Effector memory CD8-positive, alpha-beta T cell (primary cell): ENCODE results near the gene UBE2E1.
"Not testable (repeated sequence)": the region's sequence is repeated elsewhere in the genome, so short reads cannot be mapped to it uniquely, and the experiment has no call there.

Experiments
- ATAC-seq: fragments of 150-1000 bp; cut with Tn5 transposase; replicated peaks from 2 replicates; pipeline ENCODE4 v1.10.0; 2021; ENCODE audit warnings: mild to moderate bottlenecking, moderate library complexity
- DNase-seq, 3 experiments: peaks; one replicate each; pipeline ENCODE4 v3.0.0; 2021
- H3K27ac Mint-ChIP-seq, 2 donors: one replicate each; pipeline ENCODE4 v1.8.0; 2022; ENCODE audit warnings: mild to moderate bottlenecking in 2 of 2, mixed read lengths in 2 of 2, moderate library complexity in 2 of 2
- H3K27me3 Mint-ChIP-seq, 2 donors: one replicate each; pipeline ENCODE4 v1.8.0; 2022; ENCODE audit warnings: mixed read lengths in 2 of 2
- H3K36me3 Mint-ChIP-seq: one replicate; pipeline ENCODE4 v1.8.0; 2022; ENCODE audit warnings: mild to moderate bottlenecking, moderate library complexity, mixed read lengths; ENCODE audit not compliant: insufficient read depth
- H3K4me1 Mint-ChIP-seq, 2 donors: one replicate each; pipeline ENCODE4 v1.8.0; 2022; ENCODE audit warnings: low read depth in 2 of 2, mixed read lengths in 2 of 2
- H3K4me3 Mint-ChIP-seq, 2 donors: one replicate each; pipeline ENCODE4 v1.8.0; 2022; ENCODE audit warnings: mild to moderate bottlenecking in 2 of 2, mixed read lengths in 2 of 2, moderate library complexity in 2 of 2
- H3K9me3 Mint-ChIP-seq, 2 donors: one replicate each; pipeline ENCODE4 v1.8.0; 2022; ENCODE audit warnings: mixed read lengths in 2 of 2

The UBE2E1 gene

GRCh38 chr3:23831517-23832394 is 26.0 kb downstream of the UBE2E1 start:
- no peak overlapping the region for H3K27ac Mint-ChIP-seq
- no peak for ATAC-seq
- H3K9me3 Mint-ChIP-seq, result no peaks in the 10 kb centered on the region

GRCh38 chr3:23832523-23832922 is 26.8 kb downstream of the UBE2E1 start:
- no peak for DNase-seq
- peaks cover 9% of the 10 kb centered on the region for H3K36me3 Mint-ChIP-seq

More at GRCh38 chr3:23831517-23832394, 26.0 kb downstream of the UBE2E1 start:
- Mint-ChIP-seq H3K36me3 (peaks cover 9% of the 10 kb centered on the region), H3K4me3 (no peak overlapping the region), H3K27me3 (no peaks in the 10 kb centered on the region), H3K4me1 (peaks cover 30 to 50% of the 10 kb centered on the region in 2 donors)
- DNase-seq, result no peak

GRCh38 chr3:23834082-23834870 is 28.5 kb downstream of the UBE2E1 start:
- Mint-ChIP-seq H3K4me1 (peaks cover 31 to 50% of the 10 kb centered on the region in 2 donors), H3K27me3 (no peaks in the 10 kb centered on the region), H3K36me3 (peaks cover 9% of the 10 kb centered on the region), H3K4me3 (no peak overlapping the region), H3K27ac (peak overlapping the region in 1 of 2 donors; percentile 75), H3K9me3 (no peaks in the 10 kb centered on the region)
- DNase-seq (no peak), ATAC-seq (no peak)

More at GRCh38 chr3:23832523-23832922, 26.8 kb downstream of the UBE2E1 start:
- ATAC-seq, result no peak
- Mint-ChIP-seq H3K27ac (no peak overlapping the region), H3K9me3 (no peaks in the 10 kb centered on the region), H3K4me1 (peaks cover 31 to 55% of the 10 kb centered on the region in 2 donors), H3K4me3 (no peak overlapping the region), H3K27me3 (no peaks in the 10 kb centered on the region)

GRCh38 chr3:23835087-23835486 is 29.3 kb downstream of the UBE2E1 start:
- Mint-ChIP-seq H3K4me3 (no peak overlapping the region), H3K4me1 (peaks cover 31 to 50% of the 10 kb centered on the region in 2 donors), H3K27me3 (no peaks in the 10 kb centered on the region), H3K27ac (no peak overlapping the region), H3K36me3 (peaks cover 9% of the 10 kb centered on the region), H3K9me3 (no peaks in the 10 kb centered on the region)
- DNase-seq (no peak), ATAC-seq (no peak)

- H3K27ac Mint-ChIP-seq, result peak overlapping the region in 1 of 2 donors; percentile 1
- no peaks in the 10 kb centered on the region for H3K27me3 Mint-ChIP-seq
- ATAC-seq, result no peak
- H3K4me1 Mint-ChIP-seq, result peaks cover 31 to 46% of the 10 kb centered on the region in 2 donors
- no peaks in the 10 kb centered on the region for H3K9me3 Mint-ChIP-seq
- peaks cover 6% of the 10 kb centered on the region for H3K36me3 Mint-ChIP-seq
- no peak for DNase-seq
- H3K4me3 Mint-ChIP-seq, result no peak overlapping the region
Measured at GRCh38 chr3:23835802-23836201, 30.0 kb downstream of the UBE2E1 start.

- Mint-ChIP-seq H3K9me3 (no peaks in the 10 kb centered on the region), H3K27me3 (no peaks in the 10 kb centered on the region), H3K4me3 (no peak overlapping the region), H3K4me1 (peaks cover 34 to 45% of the 10 kb centered on the region in 2 donors), H3K27ac (peak overlapping the region; percentile 1 to 23), H3K36me3 (peaks cover 6% of the 10 kb centered on the region)
- DNase-seq (no peak), ATAC-seq (no peak)
Measured at GRCh38 chr3:23836536-23837230, 30.9 kb downstream of the UBE2E1 start.

- DNase-seq (no peak), ATAC-seq (no peak)
- no peaks in the 10 kb centered on the region for H3K27me3 Mint-ChIP-seq
- peaks cover 29 to 44% of the 10 kb centered on the region in 2 donors for H3K4me1 Mint-ChIP-seq
- H3K27ac Mint-ChIP-seq, result no peak overlapping the region
- peaks cover 2% of the 10 kb centered on the region for H3K36me3 Mint-ChIP-seq
- H3K9me3 Mint-ChIP-seq, result no peaks in the 10 kb centered on the region
- H3K4me3 Mint-ChIP-seq, result no peak overlapping the region
Measured at GRCh38 chr3:23837286-23837685, 31.5 kb downstream of the UBE2E1 start.

- peaks cover 28 to 44% of the 10 kb centered on the region in 2 donors for H3K4me1 Mint-ChIP-seq
- no peak for DNase-seq
- H3K27ac Mint-ChIP-seq, result no peak overlapping the region
- H3K9me3 Mint-ChIP-seq, result no peaks in the 10 kb centered on the region
- H3K4me3 Mint-ChIP-seq, result no peak overlapping the region
- peaks cover 2% of the 10 kb centered on the region for H3K36me3 Mint-ChIP-seq
- no peak for ATAC-seq
- no peaks in the 10 kb centered on the region for H3K27me3 Mint-ChIP-seq
Measured at GRCh38 chr3:23837691-23838090, 31.9 kb downstream of the UBE2E1 start.

GRCh38 chr3:23840521-23840920 is 34.8 kb downstream of the UBE2E1 start:
- peaks cover 2% of the 10 kb centered on the region for H3K36me3 Mint-ChIP-seq
- H3K9me3 Mint-ChIP-seq, result no peaks in the 10 kb centered on the region
- no peak for ATAC-seq
- no peaks in the 10 kb centered on the region for H3K27me3 Mint-ChIP-seq
- DNase-seq, result no peak
- H3K4me1 Mint-ChIP-seq, result peaks cover 29 to 48% of the 10 kb centered on the region in 2 donors
- no peak overlapping the region for H3K27ac Mint-ChIP-seq
- H3K4me3 Mint-ChIP-seq, result no peak overlapping the region

GRCh38 chr3:23843869-23844268 is 38.1 kb downstream of the UBE2E1 start:
- Mint-ChIP-seq H3K4me3 (no peak overlapping the region), H3K4me1 (peaks cover 20 to 39% of the 10 kb centered on the region in 2 donors), H3K9me3 (no peaks in the 10 kb centered on the region), H3K27me3 (no peaks in the 10 kb centered on the region), H3K27ac (no peak overlapping the region), H3K36me3 (peaks cover 2% of the 10 kb centered on the region)
- ATAC-seq (no peak), DNase-seq (no peak)

- Mint-ChIP-seq H3K4me1 (peaks cover 10 to 31% of the 10 kb centered on the region in 2 donors), H3K36me3 (peaks cover under 1% of the 10 kb centered on the region), H3K27ac (no peak overlapping the region), H3K4me3 (no peak overlapping the region), H3K9me3 (no peaks in the 10 kb centered on the region), H3K27me3 (no peaks in the 10 kb centered on the region)
- DNase-seq (no peak), ATAC-seq (no peak)
Measured at GRCh38 chr3:23845326-23846216, 39.8 kb downstream of the UBE2E1 start.

GRCh38 chr3:23849462-23849861 is 43.7 kb downstream of the UBE2E1 start:
- H3K4me3 Mint-ChIP-seq, DNase-seq, H3K9me3 Mint-ChIP-seq, H3K27ac Mint-ChIP-seq, H3K4me1 Mint-ChIP-seq, ATAC-seq, H3K27me3 Mint-ChIP-seq: not testable (repeated sequence)
- H3K36me3 Mint-ChIP-seq, result peaks cover 19% of the 10 kb centered on the region
